Fibroblast of villous mesenchyme (primary cell): Measurements from ENCODE around the gene DACH1. TPM values are rescaled to one million over a fixed set of nuclear protein-coding genes. Genes with fewer than 3 reads are reported as not detected.

Source experiments
- DNase-seq: peaks from one replicate; pipeline ENCODE4 v3.0.0-alpha.2; 2010; ENCODE audit warnings: low read depth
- H3K4me3 ChIP-seq: 2 replicates; pipeline ENCODE4 v1.5.1; 2011; ENCODE audit warnings: low read depth, mild to moderate bottlenecking, low read length
- total RNA-seq: library from RNA; depleted of rRNA; stranded (reverse); fragments of >200 nt; gene quantifications from 2 replicates; pipeline ENCODE4 v1.2.3, GENCODE V29; 2012
- TF ChIP-seq, protein P1 (sequence below): IDR thresholded peaks from 2 replicates; pipeline ENCODE4 v1.5.1; 2012; ENCODE audit warnings: low read depth, mild to moderate bottlenecking, low read length; ENCODE audit not compliant: insufficient read depth

DACH1 gene
- total RNA-seq, 1 donor = 0.43 TPM

GRCh38 chr13:71399631-71400215, 467.3 kb downstream of the DACH1 start:
- no peak for DNase-seq
- TF ChIP-seq, protein P1, sequence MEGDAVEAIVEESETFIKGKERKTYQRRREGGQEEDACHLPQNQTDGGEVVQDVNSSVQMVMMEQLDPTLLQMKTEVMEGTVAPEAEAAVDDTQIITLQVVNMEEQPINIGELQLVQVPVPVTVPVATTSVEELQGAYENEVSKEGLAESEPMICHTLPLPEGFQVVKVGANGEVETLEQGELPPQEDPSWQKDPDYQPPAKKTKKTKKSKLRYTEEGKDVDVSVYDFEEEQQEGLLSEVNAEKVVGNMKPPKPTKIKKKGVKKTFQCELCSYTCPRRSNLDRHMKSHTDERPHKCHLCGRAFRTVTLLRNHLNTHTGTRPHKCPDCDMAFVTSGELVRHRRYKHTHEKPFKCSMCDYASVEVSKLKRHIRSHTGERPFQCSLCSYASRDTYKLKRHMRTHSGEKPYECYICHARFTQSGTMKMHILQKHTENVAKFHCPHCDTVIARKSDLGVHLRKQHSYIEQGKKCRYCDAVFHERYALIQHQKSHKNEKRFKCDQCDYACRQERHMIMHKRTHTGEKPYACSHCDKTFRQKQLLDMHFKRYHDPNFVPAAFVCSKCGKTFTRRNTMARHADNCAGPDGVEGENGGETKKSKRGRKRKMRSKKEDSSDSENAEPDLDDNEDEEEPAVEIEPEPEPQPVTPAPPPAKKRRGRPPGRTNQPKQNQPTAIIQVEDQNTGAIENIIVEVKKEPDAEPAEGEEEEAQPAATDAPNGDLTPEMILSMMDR = no peak

GRCh38 chr13:71396149-71396548, 470.9 kb downstream of the DACH1 start:
- DNase-seq = no peak
- H3K4me3 ChIP-seq = no peak overlapping the region
- TF ChIP-seq, protein P1 = no peak

More at GRCh38 chr13:71399631-71400215, 467.3 kb downstream of the DACH1 start:
- no peak overlapping the region for H3K4me3 ChIP-seq

- DNase-seq = no peak
- no peak overlapping the region for H3K4me3 ChIP-seq
- TF ChIP-seq, protein P1 = no peak
These were observed 472.0 kb downstream of the DACH1 start for GRCh38 chr13:71395053-71395452.

DNA sequence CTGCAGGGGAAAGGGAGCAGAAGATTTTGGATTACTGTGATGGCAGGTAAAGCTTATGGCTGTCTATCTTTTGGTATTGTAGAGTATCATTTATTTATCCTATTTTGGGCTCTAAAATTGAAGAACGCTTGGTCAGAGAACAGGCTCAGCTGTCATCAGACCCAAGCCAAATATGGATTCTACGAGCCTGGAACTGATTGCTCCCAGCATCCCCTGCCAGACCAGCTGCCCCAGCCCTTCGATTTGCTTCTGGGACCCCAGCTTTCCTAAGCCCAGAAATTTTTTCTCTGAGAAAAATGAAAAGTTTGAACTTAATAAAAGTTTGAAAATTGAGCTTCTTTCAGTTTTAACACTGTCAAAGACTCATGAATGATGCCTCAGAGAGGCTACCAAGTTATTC, 472.8 kb downstream of the DACH1 start:
- no peak for DNase-seq
- H3K4me3 ChIP-seq = no peak overlapping the region
- TF ChIP-seq, protein P1 = no peak
